SK-N-SH treated with all-trans-retinoic acid at 6 μM for 48 hours (cell line): ENCODE results near the gene CAMK2A.

Experiments
- ATAC-seq: fragments of 200-7000 bp; cut with Tn5 transposase; 3 replicates; pipeline ENCODE4 v1.9.1; 2020; ENCODE audit warnings: mild to moderate bottlenecking, moderate library complexity
- ARNTL ChIP-seq: fragments of 450-650 bp; formaldehyde crosslinking; IDR thresholded peaks from 2 replicates; pipeline ENCODE4 v1.5.0; 2020; ENCODE audit warnings: low read depth, mild to moderate bottlenecking, moderate library complexity, borderline replicate concordance
- BACH2 ChIP-seq: fragments of 250-450 bp; sonication (Bioruptor Pico); IDR thresholded peaks from 2 replicates; pipeline ENCODE4 v1.9.0; 2021; ENCODE audit warnings: mild to moderate bottlenecking, borderline replicate concordance
- CSDC2 ChIP-seq: fragments of 250-450 bp; sonication (Bioruptor Pico); IDR thresholded peaks from 2 replicates; pipeline ENCODE4 v1.5.0; 2020; ENCODE audit warnings: mild to moderate bottlenecking, moderate library complexity
- CSRNP3 ChIP-seq: fragments of 250-450 bp; sonication (Bioruptor Pico); IDR thresholded peaks from 2 replicates; pipeline ENCODE4 v1.5.1; 2021; ENCODE audit warnings: mild to moderate bottlenecking, moderate library complexity
- ESRRG ChIP-seq: fragments of 250-450 bp; sonication (Bioruptor Pico); IDR thresholded peaks from 2 replicates; pipeline ENCODE4 v1.6.1; 2021; ENCODE audit warnings: mild to moderate bottlenecking
- GLIS3 ChIP-seq: fragments of 250-450 bp; sonication (Bioruptor Pico); IDR thresholded peaks from 2 replicates; pipeline ENCODE4 v1.5.0; 2020; ENCODE audit warnings: mild to moderate bottlenecking, moderate library complexity
- ISL1 ChIP-seq: fragments of 250-450 bp; sonication (Bioruptor Pico); IDR thresholded peaks from 2 replicates; pipeline ENCODE4 v2.1.2; 2022; ENCODE audit warnings: mild to moderate bottlenecking, moderate library complexity
- OSR1 ChIP-seq: fragments of 250-450 bp; sonication (Bioruptor Pico); IDR thresholded peaks from 2 replicates; pipeline ENCODE4 v1.8.0; 2022; ENCODE audit warnings: moderate library complexity, mild to moderate bottlenecking, inconsistent platforms
- PATZ1 ChIP-seq: fragments of 250-450 bp; sonication (Bioruptor Pico); IDR thresholded peaks from 2 replicates; pipeline ENCODE4 v1.8.0; 2020; ENCODE audit warnings: mild to moderate bottlenecking, moderate library complexity, borderline replicate concordance
- POU6F1 ChIP-seq: fragments of 250-450 bp; sonication (Bioruptor Pico); IDR thresholded peaks from 2 replicates; pipeline ENCODE4 v1.8.0; 2021; ENCODE audit warnings: low read depth, mild to moderate bottlenecking, moderate library complexity, borderline replicate concordance
- PPARA ChIP-seq: fragments of 250-450 bp; sonication (Bioruptor Pico); IDR thresholded peaks from 2 replicates; pipeline ENCODE4 v1.5.0; 2020; ENCODE audit warnings: mild to moderate bottlenecking, borderline replicate concordance
- RARB ChIP-seq: fragments of 250-450 bp; sonication (Bioruptor Pico); IDR thresholded peaks from 2 replicates; pipeline ENCODE4 v1.8.0; 2021; ENCODE audit warnings: mild to moderate bottlenecking, moderate library complexity
- SNAI2 ChIP-seq: fragments of 250-450 bp; sonication (Bioruptor Pico); IDR thresholded peaks from 2 replicates; pipeline ENCODE4 v1.5.0; 2020; ENCODE audit warnings: mild to moderate bottlenecking, moderate library complexity
- TCF4 ChIP-seq: fragments of 250-450 bp; sonication (Bioruptor Pico); IDR thresholded peaks from 2 replicates; pipeline ENCODE4 v1.8.0; 2021; ENCODE audit warnings: mild to moderate bottlenecking, moderate library complexity, borderline replicate concordance
- TOX ChIP-seq: fragments of 250-450 bp; sonication (Bioruptor Pico); IDR thresholded peaks from 2 replicates; pipeline ENCODE4 v1.8.0; 2021; ENCODE audit warnings: mild to moderate bottlenecking, moderate library complexity, borderline replicate concordance
- ZC3H10 ChIP-seq: fragments of 250-450 bp; sonication (Bioruptor Pico); IDR thresholded peaks from 2 replicates; pipeline ENCODE4 v1.5.1; 2021; ENCODE audit warnings: mild to moderate bottlenecking, moderate library complexity
- ZFP3 ChIP-seq: fragments of 250-450 bp; sonication (Bioruptor Pico); IDR thresholded peaks from 2 replicates; pipeline ENCODE4 v1.5.0; 2020; ENCODE audit warnings: mild to moderate bottlenecking, moderate library complexity
- ZFP30 ChIP-seq: fragments of 450-650 bp; formaldehyde crosslinking; IDR thresholded peaks from 2 replicates; pipeline ENCODE4 v1.5.0; 2022; ENCODE audit warnings: mild to moderate bottlenecking, moderate library complexity
- ZNF565 ChIP-seq: fragments of 450-650 bp; formaldehyde crosslinking; conservative IDR thresholded peaks from 2 replicates; pipeline ENCODE4 v1.5.0; 2020; ENCODE audit warnings: low read depth, mild to moderate bottlenecking, moderate library complexity
- ZNF70 ChIP-seq: fragments of 450-650 bp; formaldehyde crosslinking; IDR thresholded peaks from 2 replicates; pipeline ENCODE4 v1.5.0; 2020; ENCODE audit warnings: mild to moderate bottlenecking, moderate library complexity
- ZNF8 ChIP-seq: fragments of 450-650 bp; formaldehyde crosslinking; IDR thresholded peaks from 2 replicates; pipeline ENCODE4 v1.5.0; 2020; ENCODE audit warnings: mild to moderate bottlenecking, moderate library complexity
- TF ChIP-seq, protein P1 (sequence below): fragments of 250-450 bp; sonication (Bioruptor Pico); IDR thresholded peaks from 2 replicates; pipeline ENCODE4 v1.5.1; 2020; ENCODE audit warnings: low read depth, mild to moderate bottlenecking, moderate library complexity

CAMK2A gene

GRCh38 chr5:150321211-150321610 lies 31.6 kb upstream of the CAMK2A start:
- ATAC-seq = no peak
- TF ChIP-seq TOX (no peak), CSRNP3 (CRISPR knock-in tag) (no peak)
- TF ChIP-seq, all 23 proteins: peak for 0

- TF ChIP-seq CSDC2 (CRISPR knock-in tag) = peak; percentile 88
- TF ChIP-seq SNAI2 (CRISPR knock-in tag) = peak; percentile 92
- peak; percentile 75; the same call in 1 of the 2 replicates for TF ChIP-seq OSR1
- TF ChIP-seq GLIS3 (CRISPR knock-in tag) = peak; percentile 44; the same call in 1 of the 2 replicates
- TF ChIP-seq ZNF70 (CRISPR knock-in tag) = no peak
- peak; percentile 60 for TF ChIP-seq ISL1 (CRISPR knock-in tag)
- TF ChIP-seq ZFP3 (CRISPR knock-in tag) = peak; percentile 49; the same call in 1 of the 2 replicates
- no peak for TF ChIP-seq POU6F1 (CRISPR knock-in tag)
- peak; percentile 5; the same call in 1 of the 2 replicates for TF ChIP-seq ZC3H10 (CRISPR knock-in tag)
- peak; percentile 12 for ATAC-seq
These were observed 30.6 kb upstream of the CAMK2A start for GRCh38 chr5:150320044-150320613.

DNA sequence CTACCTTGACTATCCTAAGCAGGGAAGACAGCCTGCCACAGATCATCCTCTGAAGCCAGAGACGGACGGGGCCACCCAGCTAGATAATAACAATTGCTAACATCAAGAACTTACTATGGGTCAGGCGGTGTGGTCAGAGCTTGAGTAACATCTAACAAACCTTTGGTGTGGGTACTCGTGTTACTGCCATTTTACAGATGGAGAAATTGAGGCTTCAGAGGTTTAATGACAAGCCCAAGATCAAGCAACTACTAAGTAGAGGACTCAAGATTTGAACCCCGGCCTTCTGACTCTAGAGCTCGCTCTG lies 29.9 kb upstream of the CAMK2A start:
- ATAC-seq = no peak
- TF ChIP-seq ZFP30 (CRISPR knock-in tag) (no peak), ZNF70 (CRISPR knock-in tag) (no peak), PPARA (CRISPR knock-in tag) (no peak), ZC3H10 (CRISPR knock-in tag) (no peak), OSR1 (no peak)

DNA sequence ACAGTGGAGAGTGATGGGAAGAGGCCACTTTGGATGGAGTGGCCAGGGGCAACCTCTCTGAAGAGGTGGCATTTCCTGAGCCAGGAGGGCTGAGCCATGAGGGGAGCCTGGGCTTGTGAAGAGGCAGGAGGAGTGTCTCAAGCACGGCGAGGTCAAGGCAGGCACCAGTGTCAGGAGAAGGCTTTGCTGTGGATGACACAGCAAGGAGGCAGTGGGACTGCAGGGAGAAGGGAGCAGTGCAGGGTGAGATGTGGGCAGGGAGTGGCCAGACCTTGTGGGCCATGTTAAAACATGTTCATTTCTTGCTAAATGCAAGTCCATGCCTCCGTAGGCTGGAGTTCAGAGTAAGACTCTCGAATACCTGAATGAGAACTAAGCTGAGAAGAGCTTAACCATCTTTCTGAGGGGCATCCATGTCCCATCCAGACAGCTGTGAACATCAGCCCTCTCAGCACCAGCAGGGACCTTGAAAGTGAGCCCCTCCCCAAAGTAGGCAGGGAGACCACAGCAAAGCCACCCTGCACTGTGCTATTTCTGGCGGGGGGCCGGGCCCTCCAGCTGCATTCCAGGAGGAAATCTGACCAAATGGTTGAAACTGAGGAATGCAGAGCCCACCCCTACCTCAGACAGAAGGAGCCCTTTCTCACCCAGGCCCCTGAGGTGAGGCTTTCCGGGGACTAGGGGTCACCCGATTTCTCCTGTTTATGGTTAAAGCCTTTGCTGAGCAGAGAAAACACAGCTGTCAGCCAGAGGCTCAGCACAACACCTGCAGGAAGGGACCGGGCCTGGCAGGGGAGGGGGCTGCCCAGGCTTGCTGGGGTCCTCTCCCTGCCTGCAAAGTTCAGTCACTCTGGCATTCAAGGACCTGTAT lies 29.3 kb upstream of the CAMK2A start:
- no peak for ATAC-seq
- no peak for TF ChIP-seq TOX
- no peak for TF ChIP-seq GLIS3 (CRISPR knock-in tag)
- TF ChIP-seq SNAI2 (CRISPR knock-in tag) = no peak
- no peak for TF ChIP-seq ZFP3 (CRISPR knock-in tag)
- no peak for TF ChIP-seq ZFP30 (CRISPR knock-in tag)
- no peak for TF ChIP-seq CSRNP3 (CRISPR knock-in tag)
- TF ChIP-seq, protein P1, sequence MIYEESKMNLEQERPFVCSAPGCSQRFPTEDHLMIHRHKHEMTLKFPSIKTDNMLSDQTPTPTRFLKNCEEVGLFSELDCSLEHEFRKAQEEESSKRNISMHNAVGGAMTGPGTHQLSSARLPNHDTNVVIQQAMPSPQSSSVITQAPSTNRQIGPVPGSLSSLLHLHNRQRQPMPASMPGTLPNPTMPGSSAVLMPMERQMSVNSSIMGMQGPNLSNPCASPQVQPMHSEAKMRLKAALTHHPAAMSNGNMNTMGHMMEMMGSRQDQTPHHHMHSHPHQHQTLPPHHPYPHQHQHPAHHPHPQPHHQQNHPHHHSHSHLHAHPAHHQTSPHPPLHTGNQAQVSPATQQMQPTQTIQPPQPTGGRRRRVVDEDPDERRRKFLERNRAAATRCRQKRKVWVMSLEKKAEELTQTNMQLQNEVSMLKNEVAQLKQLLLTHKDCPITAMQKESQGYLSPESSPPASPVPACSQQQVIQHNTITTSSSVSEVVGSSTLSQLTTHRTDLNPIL = no peak
- no peak for TF ChIP-seq PATZ1 (CRISPR knock-in tag)
- TF ChIP-seq ZC3H10 (CRISPR knock-in tag) = no peak
- no peak for TF ChIP-seq PPARA (CRISPR knock-in tag)
- TF ChIP-seq ESRRG (CRISPR knock-in tag) = no peak
- no peak for TF ChIP-seq BACH2 (CRISPR knock-in tag)
- no peak for TF ChIP-seq ARNTL
- TF ChIP-seq TCF4 = no peak
- no peak for TF ChIP-seq ZNF70 (CRISPR knock-in tag)
- no peak for TF ChIP-seq RARB (CRISPR knock-in tag)
- TF ChIP-seq ZNF8 (CRISPR knock-in tag) = no peak
- TF ChIP-seq CSDC2 (CRISPR knock-in tag) = no peak
- TF ChIP-seq ZNF565 (CRISPR knock-in tag) = no peak
- TF ChIP-seq OSR1 = no peak
